Smooth muscle cell of the brain vasculature (primary cell): ENCODE measurements around the gene POGLUT3.

Source experiments
- DNase-seq: peaks from one replicate; pipeline ENCODE4 v3.0.0-alpha.2; 2012; ENCODE audit warnings: low read depth, low spot score

POGLUT3 gene

GRCh38 chr11:108498046-108498815 is at the start of gene POGLUT3:
Gene POGLUT3, minus strand, starts transcription at chr11:108498384. Its CDS starts 18 bp downstream, at chr11:108498366.
- DNase-seq: peak; percentile 21

GRCh38 chr11:108545909-108546501 is 47.8 kb upstream of the POGLUT3 start:
- DNase-seq: no peak

- DNase-seq: no peak
Measured at GRCh38 chr11:108543316-108543964, 45.3 kb upstream of the POGLUT3 start.

GRCh38 chr11:108541531-108541930 is 43.3 kb upstream of the POGLUT3 start:
- no peak for DNase-seq

- DNase-seq: no peak
Measured at GRCh38 chr11:108538502-108538901, 40.3 kb upstream of the POGLUT3 start.

GRCh38 chr11:108538022-108538424 is 39.8 kb upstream of the POGLUT3 start:
- DNase-seq: no peak

- no peak for DNase-seq
Measured at GRCh38 chr11:108536783-108537182, 38.6 kb upstream of the POGLUT3 start.

GRCh38 chr11:108535384-108535955 is 37.3 kb upstream of the POGLUT3 start:
- DNase-seq: no peak

GRCh38 chr11:108534274-108534882 is 36.2 kb upstream of the POGLUT3 start:
- no peak for DNase-seq

GRCh38 chr11:108530426-108530825 is 32.2 kb upstream of the POGLUT3 start:
- DNase-seq: no peak

- DNase-seq: no peak
Measured at GRCh38 chr11:108527382-108527781, 29.2 kb upstream of the POGLUT3 start.

- DNase-seq: no peak
Measured at GRCh38 chr11:108525161-108525560, 27.0 kb upstream of the POGLUT3 start.

- no peak for DNase-seq
Measured at GRCh38 chr11:108524422-108524821, 26.2 kb upstream of the POGLUT3 start.

GRCh38 chr11:108522318-108522717 is 24.1 kb upstream of the POGLUT3 start:
- no peak for DNase-seq

GRCh38 chr11:108518581-108518980 is 20.4 kb upstream of the POGLUT3 start:
- DNase-seq: no peak

- DNase-seq: no peak
Measured at GRCh38 chr11:108516125-108516524, 17.9 kb upstream of the POGLUT3 start.

- DNase-seq: no peak
Measured at GRCh38 chr11:108512708-108513107, 14.5 kb upstream of the POGLUT3 start.

GRCh38 chr11:108511851-108512474 is 13.8 kb upstream of the POGLUT3 start:
- DNase-seq: no peak

- DNase-seq: no peak
Measured at GRCh38 chr11:108508653-108509593, 10.7 kb upstream of the POGLUT3 start.

GRCh38 chr11:108501396-108501795 is 3.2 kb upstream of the POGLUT3 start:
- no peak for DNase-seq
